GM18909 (cell line): ENCODE results near the gene PCYT2.
"Not testable (repeated sequence)": the region's sequence is repeated elsewhere in the genome, so short reads cannot be mapped to it uniquely, and the experiment has no call there.

Source experiments
- ATAC-seq: cut with Tn5 transposase; IDR thresholded peaks from one replicate; pipeline ENCODE4 v1.9.1; 2021; ENCODE audit warnings: mild to moderate bottlenecking; ENCODE audit not compliant: unreplicated experiment, poor library complexity

PCYT2 gene

DNA sequence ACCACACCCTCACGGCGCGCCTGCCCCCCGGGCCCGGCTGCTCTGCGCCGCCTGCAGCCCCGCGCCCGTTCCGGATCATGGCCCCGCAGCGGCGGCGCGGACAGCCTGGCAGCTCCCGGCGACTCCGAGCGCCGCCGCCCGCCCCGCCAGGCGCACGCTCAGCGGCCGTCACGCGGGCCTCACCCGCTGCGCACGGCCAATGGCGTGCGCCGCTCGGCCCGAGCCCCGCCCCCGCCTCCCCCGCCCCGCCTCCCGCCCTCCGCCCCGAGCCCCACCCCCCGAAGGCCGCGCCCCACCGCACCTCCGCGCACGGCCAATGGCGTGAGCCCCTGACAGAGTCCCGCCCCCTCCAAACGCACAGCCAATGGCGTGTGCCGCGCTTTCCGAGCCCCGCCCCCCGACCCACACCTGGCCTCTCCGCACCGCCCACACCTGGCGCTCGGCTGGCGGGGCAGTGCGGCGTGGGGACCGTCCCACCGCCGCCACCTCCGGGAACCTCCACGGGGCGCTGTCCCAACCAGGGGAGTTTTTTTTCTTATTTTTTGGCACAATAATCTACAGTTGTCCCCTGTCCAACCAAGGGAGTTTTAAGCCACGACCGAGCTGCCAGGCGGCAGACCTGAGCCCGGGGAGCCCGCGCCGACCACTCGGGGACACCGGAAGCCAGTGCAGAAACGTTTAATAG is at the start of gene PCYT2:
PCYT2 (minus strand) TSS at position 123 of the 685 bp plus-strand sequence; CDS start at position 79, 44 bp downstream.
- peak; percentile 73 for ATAC-seq

DNA sequence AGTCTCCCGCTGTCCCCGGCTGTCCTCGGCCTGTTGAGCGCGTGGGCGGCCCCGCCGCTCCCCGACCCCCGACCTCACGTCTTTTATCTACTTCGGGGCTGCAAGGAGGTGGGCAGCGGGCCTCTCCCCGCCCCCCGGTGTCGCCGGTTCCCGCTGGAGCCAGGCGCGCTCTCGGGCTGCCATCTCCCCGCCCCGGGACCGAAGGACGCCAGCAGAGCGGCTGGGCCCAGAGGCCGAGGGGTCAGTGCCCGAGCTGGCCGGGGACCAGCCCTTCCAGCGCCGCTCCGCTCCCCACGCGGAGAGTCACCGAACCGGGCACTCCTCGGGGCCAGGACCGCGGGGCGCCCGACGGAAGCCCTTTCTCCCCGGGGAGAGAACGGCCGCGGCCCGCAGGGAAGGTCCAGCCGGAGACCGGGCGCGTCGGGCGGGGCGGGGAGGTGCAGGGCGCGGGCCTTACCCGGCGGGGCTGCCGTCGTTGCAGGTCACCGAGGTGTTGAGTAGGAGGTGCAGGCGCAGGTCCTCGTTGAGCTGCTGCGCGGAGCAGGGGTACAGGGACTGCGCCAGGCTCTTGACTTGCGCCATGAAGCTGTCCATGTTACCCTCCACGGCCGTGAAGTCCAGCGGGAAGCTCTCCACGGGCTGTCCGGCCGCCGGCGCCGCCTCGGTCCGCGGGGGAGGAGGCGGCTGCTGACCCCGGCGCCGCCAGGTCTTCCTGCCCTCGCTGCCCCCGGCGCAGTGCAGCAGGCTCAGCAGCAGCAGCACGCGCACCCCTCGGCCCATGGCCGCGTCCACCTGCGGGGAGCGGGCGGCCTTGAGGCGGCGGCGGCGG is 49.1 kb upstream of the PCYT2 start:
- no peak for ATAC-seq

DNA sequence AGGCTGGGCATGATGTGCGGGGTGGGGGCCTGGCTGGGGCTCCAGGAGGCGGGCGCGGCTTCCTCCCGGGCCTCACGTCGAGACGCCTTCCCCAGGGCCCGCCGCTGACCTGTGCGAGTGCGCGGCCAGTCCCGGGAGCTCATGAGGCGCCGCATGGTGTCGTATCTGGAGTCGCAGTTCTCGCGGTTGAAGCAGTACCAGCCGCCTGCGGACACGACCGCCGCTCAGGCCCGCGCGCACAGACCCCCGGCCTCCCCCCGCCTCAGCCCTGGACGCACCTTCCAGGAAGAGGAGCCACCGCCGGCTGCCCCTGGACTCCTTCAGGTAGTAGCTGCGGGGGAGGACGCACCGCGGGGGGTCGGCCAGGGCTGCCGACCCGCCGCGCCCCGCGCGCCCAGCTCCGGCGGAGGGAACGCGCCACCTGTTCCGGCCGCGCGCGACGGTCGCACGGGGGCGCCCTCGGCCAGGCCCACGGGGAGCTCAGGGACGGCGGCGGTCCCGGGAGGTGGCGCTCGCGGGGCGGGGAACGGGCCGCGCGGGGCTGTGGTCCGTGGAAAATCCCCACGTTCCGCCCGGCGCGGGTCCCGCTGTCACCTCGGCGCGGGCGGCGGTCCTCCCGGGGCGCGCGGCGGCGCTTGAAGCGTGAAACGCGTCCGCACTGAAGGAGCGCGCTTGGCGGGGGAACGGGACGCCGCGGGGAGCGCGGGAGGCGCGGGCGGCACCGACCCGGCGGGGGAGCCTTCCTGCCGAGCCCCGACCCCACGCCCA is 48.3 kb upstream of the PCYT2 start:
- peak; percentile 54 for ATAC-seq

DNA sequence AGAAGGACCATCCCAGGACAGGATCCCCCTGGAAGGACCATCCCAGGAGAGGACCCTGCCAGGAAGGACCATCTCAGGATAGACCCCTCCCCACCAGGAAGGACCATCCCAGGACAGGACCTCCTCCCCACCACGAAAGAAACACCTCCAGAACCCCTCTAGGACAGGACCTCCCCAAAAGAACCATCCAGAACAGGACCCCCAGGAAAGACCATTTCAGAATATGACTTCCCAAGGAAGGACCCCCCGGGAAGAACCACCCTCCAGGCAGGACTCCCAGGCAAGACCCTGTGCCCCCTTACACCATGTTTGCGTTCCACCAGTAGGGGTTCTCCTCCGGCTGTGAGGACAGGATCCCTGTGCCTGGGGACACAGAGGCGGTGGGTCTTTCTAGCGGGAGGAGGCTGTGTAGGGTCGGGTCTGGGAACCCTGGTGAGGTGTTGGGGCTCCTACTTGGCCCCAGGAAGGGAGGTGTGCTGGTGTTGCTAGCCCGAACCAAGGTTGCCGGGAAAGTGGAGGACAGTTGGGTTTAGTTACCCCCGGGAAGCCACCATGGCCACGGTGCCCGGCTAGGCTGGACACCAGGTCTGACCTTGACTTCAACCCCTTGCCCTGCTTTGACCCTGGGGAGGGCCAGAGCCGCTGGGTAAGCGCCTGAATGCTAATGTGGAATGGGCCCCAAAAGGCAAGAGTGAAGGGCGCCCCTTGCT is 47.6 kb upstream of the PCYT2 start:
- ATAC-seq = no peak

DNA sequence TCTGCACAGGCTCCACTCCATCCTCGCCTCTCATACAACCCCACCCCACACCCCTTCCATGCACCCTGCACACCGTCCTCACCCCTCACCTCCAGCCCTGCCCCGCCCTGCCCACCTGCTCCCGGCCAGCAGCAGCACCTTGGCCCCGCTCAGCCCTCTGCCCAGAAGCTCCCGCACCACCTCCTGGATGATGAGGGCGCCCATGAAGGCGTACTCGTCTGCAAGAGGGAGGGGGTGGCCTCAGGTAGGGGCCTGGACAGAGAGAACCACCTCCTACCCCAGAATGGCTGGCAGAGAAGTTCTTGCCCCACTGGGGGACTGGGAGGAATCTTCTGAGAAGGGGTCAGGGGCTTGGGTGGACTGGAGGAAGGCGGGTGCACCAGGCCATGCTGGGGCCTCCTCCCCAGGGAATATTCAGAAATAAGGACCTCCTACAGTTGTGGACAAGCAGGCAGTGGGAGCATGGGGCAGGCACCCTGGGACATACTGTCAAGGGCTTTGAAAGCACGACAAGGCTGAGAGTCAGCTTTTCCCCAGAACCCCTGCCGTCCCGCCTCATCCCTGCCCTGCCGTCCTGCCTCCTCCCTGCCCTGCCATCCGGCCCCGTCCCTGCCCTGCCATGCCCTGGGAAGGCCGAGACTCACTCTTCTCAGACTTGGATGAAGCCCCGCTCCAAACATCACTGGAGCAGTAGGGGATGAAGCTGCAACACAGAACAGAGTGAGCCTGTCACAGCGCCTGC is 46.7 kb upstream of the PCYT2 start:
- ATAC-seq = no peak

DNA sequence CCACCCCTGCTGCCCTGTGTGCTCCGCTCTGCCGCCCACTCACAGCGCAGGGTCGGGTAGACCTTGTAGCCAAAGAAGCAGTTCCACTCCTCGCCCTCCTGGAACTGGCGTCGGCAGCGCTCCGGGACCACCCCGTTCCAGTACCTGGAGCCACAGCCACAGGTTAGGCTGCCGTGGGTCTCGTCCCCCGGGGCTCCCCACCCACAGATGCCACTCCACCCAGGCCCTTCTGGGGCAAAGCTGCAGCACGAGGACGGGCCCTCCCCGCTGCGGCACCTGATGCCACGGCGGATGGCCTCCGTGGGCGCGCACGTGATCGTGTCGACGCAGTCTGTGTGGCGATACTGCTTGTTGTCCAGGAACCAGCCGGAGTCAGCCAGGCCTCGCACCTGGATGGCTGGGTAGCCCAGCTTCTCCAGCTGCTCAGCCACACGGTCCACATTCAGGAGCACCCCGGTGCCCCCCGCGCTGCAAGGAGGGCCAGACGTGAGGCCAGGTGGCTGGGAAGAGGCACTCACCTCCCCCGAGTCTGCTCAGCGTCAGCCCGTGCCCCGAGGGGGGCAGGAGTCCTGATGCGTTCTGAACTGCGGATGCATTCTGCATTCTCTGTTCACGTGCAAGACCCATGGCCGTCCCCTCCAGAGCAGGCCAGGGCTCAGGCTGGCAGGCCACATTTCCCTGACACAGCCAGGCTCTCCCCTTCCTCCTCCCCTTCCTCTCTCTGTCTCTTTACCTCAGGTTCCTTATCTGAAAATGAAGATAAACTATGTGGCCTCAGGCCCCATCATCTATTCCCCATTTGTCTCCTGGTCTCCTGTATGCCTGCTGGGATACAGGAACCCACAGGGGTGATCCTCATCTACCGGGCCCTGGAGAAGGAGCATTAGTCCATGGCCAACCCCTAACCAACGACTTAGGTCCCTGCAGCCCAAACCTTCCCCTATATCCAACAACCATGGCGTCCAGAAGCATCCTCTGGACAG is 45.7 kb upstream of the PCYT2 start:
- no peak for ATAC-seq

DNA sequence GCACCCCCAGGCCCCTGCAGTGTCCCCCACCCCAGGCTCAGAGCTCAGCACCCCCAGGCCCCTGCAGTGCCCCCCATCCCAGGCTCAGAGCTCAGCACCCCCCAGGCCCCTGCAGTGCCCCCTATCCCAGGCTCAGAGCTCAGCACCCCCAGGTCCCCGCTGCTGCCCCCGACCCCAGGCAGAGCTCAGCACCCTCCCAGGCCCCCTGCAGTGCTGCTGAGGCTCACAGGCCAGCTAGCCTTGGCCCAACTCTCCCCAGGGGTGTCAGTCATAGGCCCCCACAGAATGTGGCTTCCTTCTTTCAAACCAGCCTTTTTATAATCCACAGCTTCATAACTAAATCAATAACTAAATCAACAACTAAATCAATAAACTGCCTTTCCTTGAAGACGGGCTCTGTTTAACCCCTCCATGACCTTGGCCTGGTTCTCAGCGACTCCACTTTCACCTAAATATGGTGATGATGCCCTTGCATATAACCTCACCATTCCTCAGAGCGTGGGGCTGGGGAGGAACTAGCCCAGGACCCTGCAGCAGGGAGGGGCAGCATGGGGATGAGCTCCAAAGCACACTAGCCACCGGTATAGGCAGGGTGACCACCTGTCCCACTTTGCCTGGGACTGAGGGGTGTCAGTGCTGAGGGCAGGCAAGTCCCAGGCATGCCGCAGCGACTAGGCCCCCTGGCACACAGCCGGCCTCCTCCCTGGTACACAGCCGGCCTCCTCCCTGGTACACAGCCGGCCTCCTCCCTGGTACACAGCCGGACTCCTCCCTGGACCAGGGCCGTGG is 44.8 kb upstream of the PCYT2 start:
- no peak for ATAC-seq

DNA sequence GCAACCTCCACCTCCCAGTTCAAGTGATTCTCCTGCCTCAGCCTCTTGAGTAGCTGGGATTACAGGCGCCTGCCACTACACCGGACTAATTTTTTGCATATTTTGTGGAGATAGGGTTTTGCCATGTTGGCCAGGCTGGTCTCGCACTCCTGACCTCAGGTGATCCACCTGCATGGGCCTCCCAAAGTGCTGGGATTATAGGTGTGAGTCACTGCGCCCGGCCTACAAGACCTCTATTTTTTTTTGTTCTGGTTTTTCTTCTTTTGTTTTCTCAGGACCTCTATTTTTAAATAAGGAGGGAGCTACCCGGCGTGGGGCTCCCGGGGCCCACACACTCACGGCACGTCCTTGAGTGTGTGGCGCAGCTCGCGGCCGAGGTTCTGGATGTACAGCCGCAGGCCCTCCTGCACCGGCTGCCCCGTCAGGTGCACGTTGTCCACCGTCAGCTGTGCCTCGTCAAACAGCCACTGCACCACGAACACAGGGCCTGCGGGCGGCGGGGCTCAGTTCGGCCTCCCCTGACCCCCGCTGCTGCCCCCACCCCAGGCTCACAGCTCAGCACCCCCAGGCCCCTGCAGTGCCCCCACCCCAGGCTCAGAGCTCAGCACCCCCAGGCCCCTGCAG is 44.0 kb upstream of the PCYT2 start:
- no peak for ATAC-seq

DNA sequence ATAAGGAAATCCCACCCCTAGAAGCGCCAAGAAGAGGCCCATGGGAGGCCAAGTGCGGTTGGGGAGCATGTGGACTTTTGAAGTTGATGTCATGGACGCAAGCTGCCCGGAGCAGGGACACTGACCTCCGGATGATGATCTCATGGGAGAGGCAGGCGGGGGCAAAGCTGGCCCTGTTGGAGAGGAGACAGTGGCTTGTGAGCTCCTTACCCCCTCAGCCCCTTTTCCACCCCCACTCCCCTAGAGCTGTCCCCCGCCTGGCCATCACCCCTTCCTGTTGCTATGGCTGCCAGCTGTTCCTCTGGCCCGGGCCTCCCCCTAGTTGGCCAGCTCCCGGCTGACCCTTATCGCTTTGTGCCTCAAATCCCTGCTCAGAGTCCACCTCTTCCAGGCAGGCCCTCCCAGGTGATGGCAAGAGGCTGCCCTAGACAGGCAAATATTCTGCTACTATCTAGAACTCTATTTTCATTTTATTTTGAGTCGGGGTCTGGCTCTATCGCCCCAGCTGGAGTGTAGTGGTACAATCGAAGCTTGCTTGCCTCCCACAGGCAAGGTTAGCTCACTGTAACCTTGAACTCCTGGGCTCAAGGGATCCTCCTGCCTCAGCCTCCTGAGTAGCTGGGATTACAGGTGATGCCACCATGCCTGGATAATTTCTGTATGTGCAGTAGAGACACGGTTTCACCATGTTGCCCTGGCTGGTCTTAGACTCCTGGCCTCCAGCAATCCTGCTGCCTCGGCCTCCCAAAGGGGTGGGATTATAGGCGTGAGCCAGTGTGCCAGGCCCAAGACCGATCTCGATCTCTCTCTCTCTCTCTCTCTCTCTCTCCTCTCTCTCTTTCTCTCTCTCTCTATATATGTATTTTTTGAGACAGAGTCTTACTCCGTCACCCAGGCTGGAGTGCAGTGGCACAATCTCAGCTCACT is 43.2 kb upstream of the PCYT2 start:
- no peak for ATAC-seq

DNA sequence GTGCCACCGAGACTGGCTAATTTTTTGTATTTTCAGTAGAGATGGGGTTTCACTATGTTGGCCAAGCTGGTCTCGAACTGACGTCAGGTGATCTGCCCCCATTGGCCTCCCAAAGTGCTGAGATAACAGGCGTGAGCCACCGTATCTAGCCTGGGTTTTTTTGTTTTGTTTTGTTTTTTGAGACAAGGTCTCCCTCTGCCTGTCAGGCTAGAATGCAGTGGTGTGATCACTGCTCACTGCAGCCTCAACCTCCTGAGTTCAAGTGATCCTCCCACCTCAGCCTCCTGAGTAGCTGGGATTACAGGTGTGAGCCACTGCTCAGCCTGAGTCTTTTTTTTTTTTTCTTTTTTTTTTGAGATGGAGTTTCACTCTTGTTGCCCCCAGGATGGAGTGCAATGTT is 42.2 kb upstream of the PCYT2 start:
- not testable (repeated sequence) for ATAC-seq

DNA sequence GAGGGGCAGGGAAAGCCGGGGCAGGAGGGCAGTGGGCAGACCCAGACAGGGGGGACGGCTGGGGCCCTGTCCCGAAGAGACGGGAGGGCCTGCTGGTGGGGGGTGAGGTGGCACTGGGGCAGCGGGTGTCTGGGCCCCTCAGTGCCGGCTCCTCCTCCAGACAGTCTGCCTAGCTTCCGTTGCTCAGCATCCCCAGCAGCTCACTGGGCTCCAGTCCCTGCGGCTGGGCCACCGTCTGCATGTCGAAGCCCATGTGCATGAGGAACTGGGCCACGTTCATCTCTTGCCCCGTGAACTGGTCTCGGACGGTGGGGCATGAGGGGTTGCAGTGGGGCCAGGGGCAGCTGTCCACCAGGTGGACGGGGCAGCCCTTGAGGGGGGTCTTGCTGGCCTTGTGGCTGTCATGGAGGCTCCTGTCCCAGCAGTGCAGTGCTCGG is 41.6 kb upstream of the PCYT2 start:
- ATAC-seq = no peak

DNA sequence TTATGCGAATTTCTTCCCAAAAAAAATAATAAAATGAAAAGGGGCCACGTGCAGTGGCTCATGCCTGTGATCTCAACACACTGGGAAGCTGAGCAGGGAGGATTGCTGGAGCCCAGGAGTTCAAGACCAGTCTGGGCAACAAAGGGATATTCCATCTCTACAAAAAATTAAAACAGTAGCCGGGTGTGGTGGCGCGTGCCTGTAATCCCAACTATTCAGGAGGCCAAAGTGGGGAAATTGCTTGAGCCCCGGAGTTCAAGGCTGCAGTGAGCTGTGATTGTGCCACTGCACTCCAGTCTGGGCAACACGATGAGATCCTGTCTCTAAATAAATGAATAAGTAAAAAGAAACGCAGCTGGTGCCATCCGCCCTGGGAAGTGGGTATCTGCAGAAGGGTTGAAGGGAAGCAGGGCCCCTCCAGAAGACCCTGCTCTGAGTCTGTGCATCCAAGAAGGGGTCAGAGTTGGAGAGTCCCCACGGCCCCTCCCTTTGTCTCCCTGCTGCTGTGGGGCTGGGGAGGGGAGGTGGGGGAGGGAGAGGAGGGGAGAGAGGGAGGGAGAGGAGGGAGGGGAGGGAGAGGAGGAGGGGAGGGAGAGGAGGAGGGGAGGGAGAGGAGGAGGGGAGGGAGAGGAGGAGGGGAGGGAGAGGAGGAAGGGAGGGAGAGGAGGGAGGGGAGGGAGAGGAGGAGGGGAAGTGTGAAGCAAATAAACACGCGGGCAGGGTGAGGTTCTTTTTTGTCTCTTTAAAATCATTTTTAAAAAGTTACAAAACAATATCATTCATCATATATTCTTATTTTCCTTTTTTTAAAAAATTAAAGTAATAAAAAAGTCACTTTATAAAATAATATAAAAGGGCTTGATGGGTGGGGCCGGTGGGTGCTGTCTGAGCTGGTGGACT is 40.8 kb upstream of the PCYT2 start:
- ATAC-seq = no peak

DNA sequence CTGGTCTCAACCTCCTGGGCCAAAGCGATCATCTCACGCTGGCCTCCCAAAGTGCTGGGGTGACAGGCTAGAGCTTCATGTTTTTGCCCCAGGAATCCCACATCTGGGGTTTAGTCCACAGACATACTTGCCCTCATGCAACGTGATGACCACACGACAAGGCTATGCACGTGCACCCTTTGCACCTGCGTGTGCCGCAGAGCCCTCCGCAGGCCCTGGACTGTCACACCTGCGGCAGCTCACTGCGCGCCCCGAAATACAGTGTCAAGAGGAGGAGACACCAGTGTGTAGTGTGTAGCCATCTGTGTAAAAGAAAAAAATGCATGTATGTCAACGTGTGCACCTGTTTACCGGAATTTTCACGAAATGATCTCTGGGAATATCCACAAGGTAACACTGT is 39.3 kb upstream of the PCYT2 start:
- ATAC-seq = no peak

DNA sequence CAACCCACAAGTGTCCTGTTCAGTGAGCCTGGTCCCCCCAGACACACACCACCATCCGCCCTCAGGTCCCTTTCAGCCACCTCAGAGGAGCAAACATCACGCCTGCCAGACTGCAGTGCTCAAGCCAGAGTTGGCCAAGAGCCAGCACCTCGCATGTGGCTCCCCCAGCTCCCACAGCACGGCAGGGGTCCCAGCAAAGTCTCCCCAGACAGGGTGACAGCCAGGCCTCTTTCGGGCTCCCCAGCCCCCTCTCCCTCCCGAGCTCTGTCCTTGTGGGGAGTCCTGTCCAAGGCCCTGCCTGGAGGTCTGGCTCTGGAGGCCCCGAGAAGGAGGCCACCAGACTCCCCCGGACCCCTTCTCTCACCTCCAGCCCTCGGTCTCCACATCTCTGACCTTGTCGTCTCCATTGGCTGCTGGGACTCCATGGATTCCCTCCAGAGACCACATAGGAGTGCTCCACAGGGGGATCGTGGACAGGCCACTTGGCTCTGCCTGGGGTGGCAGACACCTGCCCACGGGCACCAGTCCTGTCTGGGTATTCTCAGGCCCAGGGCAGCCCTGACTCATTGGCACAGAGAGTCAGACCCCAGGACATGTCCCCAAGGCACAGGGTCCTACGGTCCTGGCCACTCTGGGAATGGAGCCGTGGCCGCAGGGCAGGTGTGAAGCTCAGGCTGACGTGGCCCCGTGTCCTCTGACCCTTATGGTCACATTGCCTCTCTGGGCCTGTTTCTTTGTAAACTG is 37.6 kb upstream of the PCYT2 start:
- ATAC-seq = no peak

DNA sequence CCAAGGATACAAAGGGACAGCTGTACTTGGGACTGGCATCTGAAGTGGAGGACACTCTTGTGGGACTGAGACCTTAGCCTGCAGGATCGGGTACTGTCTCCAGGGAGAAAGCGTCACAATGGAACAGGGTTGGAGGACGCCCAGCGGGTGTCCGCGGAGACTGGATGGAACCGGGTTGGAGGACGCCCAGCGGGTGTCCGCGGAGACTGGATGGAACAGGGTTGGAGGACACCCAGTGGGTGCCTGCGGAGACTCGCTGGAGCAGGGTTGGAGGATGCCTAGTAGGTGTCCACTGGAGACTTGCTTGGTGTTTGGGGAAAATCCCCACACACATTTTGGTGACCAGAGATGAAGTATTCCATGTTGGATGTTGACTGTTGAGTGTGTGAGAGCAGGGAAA is 36.0 kb upstream of the PCYT2 start, which contains the start of gene MYADML2:
MYADML2 (minus strand) TSS at position 45 of the 400 bp plus-strand sequence. CDS start 5,492 bp downstream, outside the sequence.
- ATAC-seq = no peak
